Activated gamma-delta T cell treated with anti-CD3 and anti-CD28 coated beads, Interleukin-2, amount 50 U/mL, for 16 hours (primary cell): ENCODE results near the gene BCDIN3D.

Experiments
- DNase-seq: peaks from one replicate; pipeline ENCODE4 v3.0.0-alpha.2; 2020; ENCODE audit warnings: low read depth

BCDIN3D gene

DNA sequence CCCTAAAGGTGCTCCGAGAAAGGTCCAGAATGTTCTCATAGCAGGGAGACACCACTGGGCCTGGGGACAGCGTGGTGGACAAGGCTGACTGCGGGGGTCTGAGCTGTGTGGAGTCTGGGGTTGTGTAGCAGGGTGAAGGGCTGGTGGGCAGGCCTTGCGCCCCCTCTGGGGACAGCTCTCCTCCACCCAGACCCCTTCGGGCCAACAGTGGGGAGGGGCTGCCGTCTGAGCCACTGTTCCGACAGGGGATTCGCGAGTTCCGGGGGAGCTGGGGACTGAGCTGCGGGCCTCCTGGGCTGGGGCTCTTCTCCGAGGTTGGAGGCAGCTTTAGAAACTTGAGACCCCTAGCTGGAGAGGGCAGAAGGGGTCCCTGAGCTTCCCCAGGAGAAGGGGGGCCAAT is 46.8 kb downstream of the BCDIN3D start:
- DNase-seq = no peak

DNA sequence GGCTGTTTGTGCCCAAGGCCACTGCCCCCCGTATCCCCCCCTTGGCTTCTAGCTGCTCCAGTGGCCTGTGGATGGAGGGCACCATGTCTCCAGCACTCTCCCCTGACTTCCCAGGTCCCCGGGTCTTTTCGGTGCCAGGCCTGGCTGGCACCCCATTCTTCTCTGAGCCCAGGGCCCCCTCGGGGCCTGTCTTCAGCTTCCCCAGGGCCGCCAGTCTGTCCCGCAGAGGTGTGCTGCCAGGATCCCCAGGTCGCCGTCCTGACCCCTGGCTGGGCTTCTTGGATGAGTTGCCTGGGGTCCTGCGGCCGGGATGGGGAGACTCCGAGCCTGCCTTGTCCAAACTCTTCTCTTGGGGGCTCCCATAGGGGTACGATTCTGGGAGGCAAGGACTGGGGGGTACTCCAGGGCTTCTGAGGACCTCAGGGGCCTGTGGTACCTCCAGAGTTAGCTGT is 47.2 kb downstream of the BCDIN3D start:
- DNase-seq = no peak

DNA sequence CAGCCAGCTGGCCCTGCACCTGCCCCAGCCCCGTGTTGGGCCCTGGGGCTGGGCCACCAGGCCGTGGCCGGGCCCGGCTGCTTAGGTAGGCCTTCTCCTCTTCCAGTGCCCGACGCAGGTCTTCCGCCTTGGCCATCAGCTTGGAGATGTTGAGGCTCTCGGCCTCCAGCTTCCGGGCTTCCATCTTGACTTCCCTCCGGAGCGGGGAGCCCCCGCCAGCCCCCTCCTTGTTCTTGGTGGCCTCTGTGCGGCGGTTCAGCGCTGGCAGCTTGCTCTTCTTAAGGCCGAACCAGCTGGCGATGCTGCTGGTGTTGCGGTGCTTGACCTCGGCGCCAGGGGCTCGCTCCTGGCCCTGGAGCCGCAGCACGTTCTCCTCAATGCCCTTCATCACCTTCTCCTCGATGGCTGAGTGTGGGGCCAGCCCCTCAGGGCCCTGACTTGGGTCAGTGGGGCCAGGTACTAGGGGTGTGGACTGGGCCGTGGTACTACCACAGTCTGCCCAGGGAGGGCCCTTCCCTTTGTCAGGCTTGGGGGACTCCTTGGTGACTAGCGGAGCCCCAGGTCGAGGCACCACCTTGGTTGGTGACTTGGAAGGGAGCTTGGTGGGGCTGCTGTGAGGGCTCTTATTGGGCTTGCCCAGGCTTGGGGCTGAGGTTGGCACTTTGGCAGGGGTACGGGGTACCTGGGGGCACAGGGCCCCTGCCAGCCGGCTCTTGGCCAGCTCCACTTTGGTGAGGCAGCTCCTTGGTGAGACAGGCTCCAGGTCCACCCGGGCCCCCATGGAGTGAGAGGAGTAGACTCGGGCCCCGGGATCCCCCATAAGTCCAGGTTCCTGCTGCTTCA is 47.9 kb downstream of the BCDIN3D start:
- no peak for DNase-seq

DNA sequence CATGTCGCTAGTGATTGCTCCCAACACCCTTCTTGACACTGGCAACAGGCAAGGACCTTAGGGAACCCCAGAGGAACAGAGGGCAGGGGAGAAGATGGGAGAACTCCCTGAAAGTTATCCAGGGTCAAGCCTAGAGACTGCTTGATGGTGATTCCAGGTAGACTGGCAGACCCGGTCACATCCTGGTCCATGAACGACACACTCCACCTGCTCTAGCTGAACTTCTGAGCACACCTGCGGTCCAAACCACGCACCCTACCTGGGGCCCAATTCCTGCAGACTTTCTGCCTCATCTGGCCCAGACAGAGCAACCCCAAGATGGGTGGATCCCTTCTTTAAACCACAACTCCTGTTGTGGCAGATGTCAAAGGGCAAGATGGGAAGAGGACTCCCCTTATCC is 48.9 kb downstream of the BCDIN3D start:
- no peak for DNase-seq

DNA sequence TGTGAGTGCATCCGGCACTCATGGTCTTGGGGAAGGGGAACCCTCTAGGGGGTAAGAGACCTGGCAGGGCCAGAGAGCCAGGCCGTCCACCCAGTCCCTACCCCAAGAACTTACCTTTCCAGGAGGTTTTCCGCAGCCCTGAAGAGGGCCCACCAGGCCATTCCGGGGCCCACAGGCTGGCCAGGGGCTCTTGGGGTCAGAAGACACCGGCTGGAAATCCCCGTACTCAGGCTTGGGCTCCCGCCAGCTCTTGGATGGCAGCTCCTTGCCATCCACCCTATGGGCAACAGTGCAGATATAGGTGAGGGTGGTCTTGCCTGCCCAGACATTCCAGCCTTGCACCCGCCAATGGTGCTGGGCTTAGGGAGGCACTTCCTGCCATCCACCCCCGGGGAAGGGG is 49.3 kb downstream of the BCDIN3D start:
- DNase-seq = no peak

DNA sequence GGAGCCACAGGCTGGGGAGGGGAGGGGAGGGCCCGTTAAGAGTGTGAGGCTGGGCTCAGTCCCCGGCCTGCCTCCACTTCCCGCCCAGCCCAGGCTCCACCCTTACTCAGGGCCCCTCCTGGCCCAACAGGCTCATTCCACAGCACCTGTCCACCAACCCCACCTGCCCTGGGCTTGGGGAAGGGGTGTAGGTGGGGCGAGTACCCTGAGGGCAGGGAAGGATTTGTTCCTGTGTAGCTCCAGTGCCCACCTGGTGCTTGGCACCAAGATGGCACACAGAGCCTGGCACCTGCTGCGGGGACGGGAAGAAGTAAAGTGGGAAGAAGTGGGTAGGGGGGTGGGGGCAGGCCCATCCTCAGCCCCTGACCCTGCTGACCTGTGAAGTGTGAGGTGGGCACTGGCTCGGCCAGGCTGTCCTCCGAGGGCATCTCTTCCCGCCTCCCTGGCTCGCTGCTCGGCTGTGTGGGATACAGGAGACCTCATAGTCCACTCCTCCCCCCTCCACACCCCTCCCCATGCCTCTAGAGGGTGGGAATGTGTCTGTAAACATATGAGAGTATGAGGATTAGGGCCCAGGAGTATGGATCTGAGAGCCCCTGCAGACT is 49.8 kb downstream of the BCDIN3D start:
- no peak for DNase-seq

DNA sequence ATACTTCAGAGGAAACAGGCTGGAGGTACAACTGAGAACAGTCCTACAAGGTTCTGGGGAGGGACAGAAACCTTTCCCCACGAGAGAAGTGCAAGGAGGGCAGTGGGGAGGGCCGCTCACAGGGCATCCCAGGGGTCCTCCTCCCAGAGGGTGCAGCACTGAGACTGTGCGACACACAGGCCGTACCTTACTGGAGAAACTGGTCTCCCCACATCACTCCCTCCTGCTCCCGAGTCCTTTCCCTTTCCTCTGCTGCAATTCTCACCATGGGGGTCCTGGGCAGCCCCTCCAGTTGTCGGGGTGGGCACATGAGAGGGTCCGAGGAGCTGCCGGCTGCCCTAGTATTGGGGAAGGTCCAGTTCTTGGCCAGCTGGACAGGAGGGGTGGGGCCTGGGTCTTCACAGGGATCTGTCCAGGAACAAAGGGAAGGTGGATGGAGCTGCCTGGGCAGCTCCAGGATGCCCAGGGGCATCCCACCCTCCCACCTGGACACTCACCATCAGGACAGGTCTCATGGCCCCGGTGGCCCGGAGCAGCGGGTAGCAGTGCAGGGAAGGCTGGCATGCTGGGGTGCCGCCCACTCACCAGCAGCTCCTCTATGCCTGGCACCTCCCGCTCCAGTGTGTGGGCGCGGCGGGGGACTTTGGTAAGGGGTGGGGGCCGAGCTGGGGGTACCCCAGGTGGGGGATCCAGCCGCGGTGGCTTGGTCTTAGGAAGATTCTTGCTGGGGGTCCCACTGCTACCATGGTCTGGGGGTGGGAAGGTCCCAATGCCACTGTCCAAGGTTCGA is 50.5 kb downstream of the BCDIN3D start:
- DNase-seq = no peak

DNA sequence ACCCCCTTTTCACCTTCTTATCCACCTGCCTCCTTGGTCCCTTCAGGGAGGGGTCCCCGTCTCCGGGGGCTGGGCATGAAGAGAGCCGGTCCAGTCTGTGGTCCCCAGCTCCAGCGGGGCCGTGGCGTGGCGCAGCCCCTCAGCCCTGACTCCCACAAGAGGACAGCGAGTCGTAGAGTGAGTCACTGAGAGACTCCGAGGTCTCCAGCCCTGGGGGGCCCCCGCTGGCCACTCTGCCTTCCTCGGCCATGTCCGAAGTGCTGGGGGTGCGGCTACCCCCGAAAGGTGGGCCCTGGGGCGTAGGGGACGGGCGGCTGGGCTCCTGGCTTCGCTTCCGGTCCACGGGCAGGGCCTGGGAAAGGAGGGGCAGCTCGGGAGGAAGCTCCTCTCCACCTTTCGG is 51.2 kb downstream of the BCDIN3D start:
- DNase-seq = no peak

DNA sequence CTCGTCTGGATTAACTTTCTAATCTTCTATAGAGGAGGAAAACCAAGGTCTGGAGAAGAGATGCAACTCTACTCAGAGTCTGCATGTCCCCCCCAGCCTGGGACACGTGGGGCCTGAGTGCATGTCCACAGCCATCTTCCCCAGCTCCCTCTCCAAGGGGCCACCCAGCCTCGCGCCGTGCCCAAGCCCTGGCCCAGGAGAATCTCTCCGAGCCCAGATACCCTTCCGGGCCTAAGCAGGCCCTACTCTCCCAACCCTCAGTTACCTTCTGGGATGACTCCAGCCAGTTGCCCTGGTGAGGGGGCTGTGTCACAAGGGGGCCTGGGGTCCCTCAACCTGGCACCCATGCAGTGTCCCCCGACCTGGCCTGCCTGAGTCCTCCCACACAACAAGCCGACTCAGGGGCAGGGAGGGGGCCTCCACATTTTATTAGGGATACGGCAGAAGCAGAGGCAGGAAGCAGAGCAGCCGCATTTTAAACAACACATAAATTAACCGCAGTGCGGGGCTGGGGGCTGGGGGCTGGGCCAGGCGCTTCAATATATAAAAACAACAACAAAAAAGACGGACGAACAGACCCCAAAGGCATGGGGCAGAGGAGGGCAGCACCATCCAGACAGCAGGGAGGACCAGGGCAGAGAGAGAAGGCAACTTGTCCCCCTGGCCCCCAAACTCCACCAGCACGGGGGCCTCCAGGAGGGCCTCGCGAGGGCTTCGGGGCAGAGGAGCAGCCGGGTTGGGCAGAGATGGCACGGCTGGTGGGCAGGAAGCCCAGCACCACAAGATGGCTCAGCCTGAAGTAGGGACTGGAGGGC is 52.0 kb downstream of the BCDIN3D start:
- DNase-seq = no peak

DNA sequence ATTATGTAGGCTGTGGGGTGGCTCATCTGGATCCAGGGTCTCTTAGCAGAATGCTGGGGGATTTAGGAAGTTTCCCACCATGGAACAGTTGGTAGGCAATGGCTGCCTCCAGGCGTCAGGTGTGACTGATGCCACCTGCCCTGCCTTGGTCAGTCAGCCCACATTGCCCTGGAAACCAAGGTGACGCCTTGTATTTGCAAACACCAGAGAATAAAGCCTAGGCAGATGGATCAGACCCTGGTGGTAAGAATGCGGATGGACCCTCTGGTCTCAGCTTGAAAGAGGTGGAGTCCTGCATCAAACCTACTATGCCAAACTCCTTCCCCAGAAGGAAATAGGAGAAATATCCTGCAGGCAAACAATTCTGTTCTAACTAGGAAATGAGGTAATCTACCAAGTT is 52.9 kb downstream of the BCDIN3D start:
- DNase-seq = no peak

DNA sequence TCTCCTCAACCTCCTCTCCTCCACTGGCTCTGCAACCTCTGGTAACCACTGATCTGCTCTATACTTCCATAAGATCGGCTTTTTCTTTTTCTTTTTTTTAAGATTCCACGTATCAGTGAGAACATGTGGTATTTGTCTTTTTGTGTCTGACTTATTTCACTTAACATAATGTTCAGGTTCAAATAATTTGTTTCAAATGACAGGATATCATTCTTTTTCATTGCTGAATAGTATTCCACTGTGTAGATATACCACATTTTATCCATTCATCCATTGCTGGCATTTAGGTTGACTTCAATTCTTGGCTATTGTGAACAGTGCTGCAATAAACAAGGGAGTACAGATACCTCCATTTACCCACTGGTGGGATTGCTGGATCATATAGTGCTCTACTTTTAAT is 55.2 kb downstream of the BCDIN3D start:
- DNase-seq = no peak
